Vagina (tissue), 2 donors: ENCODE measurements around the gene CRISPLD2.

ENCODE experiments used
- CTCF ChIP-seq, 3 experiments: fragments of 450-650 bp in 2 of 3; fragments of 200-600 bp in 1 of 3; sonication (generic) in 1 of 3; IDR thresholded peaks; one replicate each; pipeline ENCODE4 v1.5.1; 2017 to 2019; ENCODE audit warnings: antibody characterized with exemption in 3 of 3, mild to moderate bottlenecking in 2 of 3, moderate library complexity in 2 of 3
- POLR2A ChIP-seq, 2 donors: fragments of 450-650 bp; IDR thresholded peaks; one replicate each; pipeline ENCODE4 v1.6.1; 2017; ENCODE audit warnings: antibody characterized with exemption in 2 of 2, mild to moderate bottlenecking in 2 of 2, moderate library complexity in 2 of 2
- POLR2AphosphoS5 ChIP-seq, 2 donors: sonication (generic); formaldehyde crosslinking; IDR thresholded peaks; one replicate each; pipeline ENCODE4 v1.9.0; 2017; ENCODE audit warnings: antibody characterized with exemption in 2 of 2, mild to moderate bottlenecking in 2 of 2, low read depth in 1 of 2; ENCODE audit not compliant: insufficient read depth in 1 of 2

GRCh38 chr16:84886497-84887090 is 66.8 kb downstream of the CRISPLD2 start:
- TF ChIP-seq CTCF (IDR thresholded peaks at IDR 0.05): no peak
- TF ChIP-seq POLR2A (IDR thresholded peaks at IDR 0.05): no peak
- TF ChIP-seq POLR2AphosphoS5 (IDR thresholded peaks at IDR 0.05; ENCODE audit: insufficient read depth in 1 of 2, low read depth in 1 of 2): no peak
